PC-3 (cell line): ENCODE results near the gene HSD17B14. TPM values are rescaled to one million over a fixed set of nuclear protein-coding genes. Genes with fewer than 3 reads are reported as not detected.

Source experiments
- ATAC-seq: fragments of 200-7000 bp; cut with Tn5 transposase; 2 replicates; pipeline ENCODE4 v1.9.1; 2020; ENCODE audit warnings: mild to moderate bottlenecking, moderate library complexity
- BruUV-seq: library from RNA; stranded (reverse); fragments of 400-500 nt; replicated peaks from 2 replicates; lab custom pipeline; 2021; lab: Mats Ljungman, UMichigan
- CTCF ChIA-PET: fragments of 300-600 bp; sonication (Branson Sonifier 250); formaldehyde crosslinking; loops from one replicate; lab custom pipeline; 2022; ENCODE audit warnings: antibody characterized with exemption; lab: Charles Lee
- POLR2A ChIA-PET: fragments of 300-600 bp; sonication (Branson Sonifier 250); formaldehyde crosslinking; loops from one replicate; lab custom pipeline; 2022; ENCODE audit warnings: antibody characterized with exemption; ENCODE audit not compliant: unreplicated experiment; lab: Charles Lee
- DNase-seq: peaks from one replicate; pipeline ENCODE4 v3.0.0-alpha.2; 2015
- H2AFZ ChIP-seq: fragments of 300-600 bp; sonication (generic); 2 replicates; pipeline ENCODE4 v1.6.0; 2016; ENCODE audit warnings: antibody characterized with exemption, low read length
- H3F3A ChIP-seq: fragments of 300-600 bp; sonication (generic); one replicate; pipeline ENCODE4 v1.6.0; 2017; ENCODE audit warnings: antibody characterized with exemption, low read length, control low read depth, mild to moderate bottlenecking; ENCODE audit not compliant: unreplicated experiment
- H3K27ac ChIP-seq: fragments of 300-600 bp; sonication (generic); 2 replicates; pipeline ENCODE4 v1.5.1; 2016; ENCODE audit warnings: mild to moderate bottlenecking, low read length
- H3K27me3 ChIP-seq: fragments of 300-600 bp; sonication (generic); 2 replicates; pipeline ENCODE4 v1.6.1; 2016; ENCODE audit warnings: low read length, mixed read lengths
- H3K36me3 ChIP-seq: fragments of 300-600 bp; sonication (generic); 2 replicates; pipeline ENCODE4 v1.6.1; 2016; ENCODE audit warnings: low read depth, mixed run types, low read length, mixed read lengths
- H3K4me1 ChIP-seq: fragments of 300-600 bp; sonication (generic); 2 replicates; pipeline ENCODE4 v1.5.1; 2016; ENCODE audit warnings: low read length; ENCODE audit not compliant: insufficient read depth
- H3K4me2 ChIP-seq: fragments of 300-600 bp; sonication (generic); 2 replicates; pipeline ENCODE4 v1.6.0; 2016; ENCODE audit warnings: low read length
- H3K4me3 ChIP-seq: fragments of 300-600 bp; sonication (generic); 2 replicates; pipeline ENCODE4 v1.5.1; 2016; ENCODE audit warnings: mild to moderate bottlenecking, low read length, mixed read lengths
- H3K79me2 ChIP-seq: fragments of 300-600 bp; sonication (generic); 2 replicates; pipeline ENCODE4 v1.6.1; 2017; ENCODE audit warnings: low read length, mixed read lengths
- H3K9ac ChIP-seq: fragments of 300-600 bp; sonication (generic); 2 replicates; pipeline ENCODE4 v1.6.0; 2016; ENCODE audit warnings: mild to moderate bottlenecking, low read length
- H3K9me2 ChIP-seq: fragments of 300-600 bp; sonication (generic); replicated peaks from 2 replicates; pipeline ENCODE4 v1.6.1; 2016; ENCODE audit warnings: mixed run types, low read length, mixed read lengths
- H3K9me3 ChIP-seq: fragments of 300-600 bp; sonication (generic); 2 replicates; pipeline ENCODE4 v1.6.1; 2016; ENCODE audit warnings: low read length, mixed read lengths
- H4K20me1 ChIP-seq: fragments of 300-600 bp; sonication (generic); 2 replicates; pipeline ENCODE4 v1.6.1; 2016; ENCODE audit warnings: low read length, mixed read lengths
- CTCF ChIP-seq: fragments of 300-600 bp; sonication (generic); conservative IDR thresholded peaks from 2 replicates; pipeline ENCODE4 v1.5.1; 2017; ENCODE audit warnings: antibody characterized with exemption, low read depth, mild to moderate bottlenecking, low read length
- EZH2 ChIP-seq: fragments of 300-600 bp; sonication (generic); IDR thresholded peaks from one replicate; pipeline ENCODE4 v1.6.1; 2017; ENCODE audit warnings: antibody characterized with exemption, mild to moderate bottlenecking, low read length; ENCODE audit not compliant: unreplicated experiment
- EZH2phosphoT487 ChIP-seq: fragments of 300-600 bp; sonication (generic); IDR thresholded peaks from 2 replicates; pipeline ENCODE4 v1.6.1; 2018; ENCODE audit warnings: mild to moderate bottlenecking, antibody characterized with exemption, low read length, borderline replicate concordance
- intact Hi-C: fragments of 100-400 bp; cut with micrococcal nuclease; formaldehyde crosslinking; loops from 2 replicates; pipeline ENCODE4 v1.9.0; 2023
- total RNA-seq: library from RNA; depleted of rRNA; stranded (reverse); fragments of >200 nt; gene quantifications from 2 replicates; pipeline ENCODE4 v1.2.3, GENCODE V29; 2014

The HSD17B14 gene
- total RNA-seq, 1 experiment from 2014 or later: 15.0 TPM

DNA sequence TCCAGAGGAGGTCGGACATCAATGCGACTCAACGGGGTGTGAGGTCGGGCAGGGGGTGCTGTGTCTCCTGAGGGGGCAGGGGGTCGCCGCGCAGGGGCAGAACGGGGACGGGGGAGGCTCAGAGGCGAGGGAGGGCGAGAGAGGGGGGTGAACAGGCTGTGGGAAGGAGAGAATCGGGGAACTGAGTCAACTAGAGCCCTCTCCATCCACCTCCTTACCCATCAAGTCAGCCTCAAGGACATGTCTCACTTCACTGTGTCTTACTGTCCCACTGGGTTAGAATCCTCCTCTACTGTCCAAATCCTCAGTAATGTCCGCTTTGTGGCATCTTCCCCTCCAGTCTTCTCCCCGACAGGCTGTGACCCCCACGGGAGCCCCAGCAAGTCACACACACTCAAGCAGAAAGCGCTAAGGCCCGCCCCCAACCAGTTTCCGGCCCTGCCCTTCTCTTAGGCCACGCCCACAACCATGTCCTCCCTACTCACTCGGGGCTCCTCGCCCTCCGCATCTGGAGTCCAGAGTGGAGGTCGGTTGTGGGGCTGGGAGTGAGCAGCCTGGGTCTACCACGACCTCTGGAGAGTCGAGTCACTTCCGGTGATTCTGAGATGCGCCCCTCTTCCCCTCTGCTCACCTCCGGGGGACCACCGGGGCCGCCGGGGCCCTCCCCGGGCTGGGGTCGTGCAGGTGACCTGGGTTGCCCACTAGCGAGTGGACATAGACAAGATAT, 22.9 kb upstream of the HSD17B14 start:
- H3K27me3 ChIP-seq: no peaks in the 10 kb centered on the region
- TF ChIP-seq EZH2phosphoT487 (no peak), EZH2 (no peak), CTCF (no peak)
- H4K20me1 ChIP-seq: no peaks in the 10 kb centered on the region
- no peak overlapping the region for H2AFZ ChIP-seq
- no peaks in the 10 kb centered on the region for H3K36me3 ChIP-seq
- POLR2A ChIA-PET: no interaction called here
- H3K79me2 ChIP-seq: no peaks in the 10 kb centered on the region
- H3K4me2 ChIP-seq: no peak overlapping the region
- H3F3A ChIP-seq: no peaks in the 10 kb centered on the region
- ATAC-seq (no peak), DNase-seq (no peak)
- no peaks in the 10 kb centered on the region for H3K9me2 ChIP-seq
- BruUV-seq: no TSS peak
- no peak overlapping the region for H3K27ac ChIP-seq
- H3K9me3 ChIP-seq: no peaks in the 10 kb centered on the region
- peaks cover 3% of the 10 kb centered on the region for H3K4me1 ChIP-seq
- CTCF ChIA-PET: no interaction called here
- intact Hi-C loops: no loop called here
- H3K9ac ChIP-seq: no peak overlapping the region
- H3K4me3 ChIP-seq: no peak overlapping the region

DNA sequence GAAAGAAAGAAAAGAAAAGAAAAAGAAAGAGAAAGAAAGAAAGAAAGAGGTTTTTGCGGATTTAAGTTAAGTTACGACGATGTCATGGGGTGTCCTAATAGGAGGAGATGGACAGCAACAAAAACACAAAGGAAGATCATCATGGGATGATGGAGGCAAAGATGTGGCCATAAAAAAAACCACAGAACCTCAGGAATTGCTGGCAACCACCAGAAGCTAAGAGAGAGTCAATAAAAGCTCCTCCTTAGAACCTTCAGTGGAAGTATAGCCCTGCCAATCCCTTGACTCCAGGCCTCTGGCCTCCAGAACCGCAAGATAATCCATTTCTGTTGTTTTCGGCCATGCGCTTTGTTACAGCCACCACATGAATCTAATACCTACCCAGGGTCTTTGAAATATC, 20.6 kb upstream of the HSD17B14 start:
- ChIA-PET CTCF (no interaction called here), POLR2A (no interaction called here)
- intact Hi-C loops: no loop called here
- no peak overlapping the region for H3K27ac ChIP-seq
- no peak overlapping the region for H3K4me3 ChIP-seq
- H3F3A ChIP-seq: no peaks in the 10 kb centered on the region
- H4K20me1 ChIP-seq: no peaks in the 10 kb centered on the region
- H3K9me3 ChIP-seq: no peaks in the 10 kb centered on the region
- TF ChIP-seq CTCF (no peak), EZH2phosphoT487 (no peak), EZH2 (no peak)
- BruUV-seq: no TSS peak
- H3K9ac ChIP-seq: no peak overlapping the region
- H2AFZ ChIP-seq: no peak overlapping the region
- H3K36me3 ChIP-seq: no peaks in the 10 kb centered on the region
- ATAC-seq: peak; percentile 37
- DNase-seq: peak; percentile 41
- no peaks in the 10 kb centered on the region for H3K9me2 ChIP-seq
- H3K4me2 ChIP-seq: no peak overlapping the region
- H3K27me3 ChIP-seq: no peaks in the 10 kb centered on the region
- H3K79me2 ChIP-seq: no peaks in the 10 kb centered on the region
- H3K4me1 ChIP-seq: peaks cover 3% of the 10 kb centered on the region

GRCh38 chr19:48854103-48854502, 17.8 kb upstream of the HSD17B14 start:
- no peaks in the 10 kb centered on the region for H3K9me3 ChIP-seq
- no peak overlapping the region for H3K4me2 ChIP-seq
- intact Hi-C loops: no loop called here
- H3K4me1 ChIP-seq: no peaks in the 10 kb centered on the region
- H4K20me1 ChIP-seq: no peaks in the 10 kb centered on the region
- H3K79me2 ChIP-seq: no peaks in the 10 kb centered on the region
- no peaks in the 10 kb centered on the region for H3K9me2 ChIP-seq
- no peaks in the 10 kb centered on the region for H3F3A ChIP-seq
- no TSS peak for BruUV-seq
- TF ChIP-seq EZH2phosphoT487 (no peak), EZH2 (no peak), CTCF (no peak)
- no peak overlapping the region for H3K27ac ChIP-seq
- ATAC-seq (no peak), DNase-seq (no peak)
- H3K36me3 ChIP-seq: no peaks in the 10 kb centered on the region
- H3K27me3 ChIP-seq: no peaks in the 10 kb centered on the region
- POLR2A ChIA-PET: no interaction called here
- no peak overlapping the region for H3K9ac ChIP-seq
- H2AFZ ChIP-seq: no peak overlapping the region
- H3K4me3 ChIP-seq: no peak overlapping the region
- CTCF ChIA-PET: no interaction called here
